Thyroid gland (tissue), 4 donors: ENCODE data around the gene CHAF1A. TPM values are rescaled to one million over a fixed set of nuclear protein-coding genes. Genes with fewer than 3 reads are reported as not detected.

Experiments
- DNase-seq, 2 donors: peaks; one replicate each; pipeline ENCODE4 v3.0.0-alpha.2; 2019
- H3K27ac ChIP-seq, 3 donors: fragments of 200-600 bp; sonication (generic); 1 replicate in 2 of 3; 2 replicates in 1 of 3; pipeline ENCODE4 v1.5.1; 2016 to 2019; ENCODE audit warnings: mild to moderate bottlenecking in 1 of 3, moderate library complexity in 1 of 3
- H3K27me3 ChIP-seq: fragments of 200-600 bp; sonication (generic); one replicate; pipeline ENCODE4 v1.5.1; 2019
- H3K36me3 ChIP-seq, 2 donors: fragments of 200-600 bp; sonication (generic); one replicate each; pipeline ENCODE4 v1.5.1; 2016 to 2019
- H3K4me1 ChIP-seq, 2 donors: fragments of 200-600 bp; sonication (generic); one replicate each; pipeline ENCODE4 v1.5.1; 2017 to 2019
- H3K4me3 ChIP-seq, 3 donors: fragments of 200-600 bp; sonication (generic); replicated peaks in 1 of 3; 1 replicate in 2 of 3; 2 replicates in 1 of 3; pipeline ENCODE4 v1.5.1; 2016; ENCODE audit warnings: mild to moderate bottlenecking in 1 of 3
- H3K9me3 ChIP-seq: fragments of 200-600 bp; sonication (generic); one replicate; pipeline ENCODE4 v1.5.1; 2017
- POLR2A ChIP-seq, 2 donors: fragments of 450-650 bp; IDR thresholded peaks; one replicate each; pipeline ENCODE4 v1.6.1; 2017; ENCODE audit warnings: antibody characterized with exemption in 2 of 2, mild to moderate bottlenecking in 2 of 2, moderate library complexity in 1 of 2
- WGBS, 2 donors: methylation state at CpG; one replicate each; pipeline ENCODE4 v1.1.5; 2017; 5-methylcytosine and 5-hydroxymethylcytosine counted together
- intact Hi-C: fragments of 100-400 bp; cut with DNase I; formaldehyde crosslinking; loops from one replicate; pipeline ENCODE4 v1.15.1; 2023
- total RNA-seq, 4 donors: library from RNA; depleted of rRNA; stranded (reverse); fragments of >200 nt; gene quantifications; one replicate each; pipeline ENCODE4 v1.2.3, GENCODE V29; 2016
- TF ChIP-seq, protein P1 (sequence below), 6 experiments: fragments of 200-600 bp in 3 of 6; fragments of 450-650 bp in 3 of 6; sonication (generic) in 3 of 6; IDR thresholded peaks; one replicate each; pipeline ENCODE4 v1.5.1; 2016 to 2019; ENCODE audit warnings: antibody characterized with exemption in 6 of 6, mild to moderate bottlenecking in 2 of 6, inconsistent platforms in 1 of 6, moderate library complexity in 1 of 6

The CHAF1A gene
- total RNA-seq, 4 donors from 2014 or later: 4.1 to 5.1 (median 4.4) TPM

DNA sequence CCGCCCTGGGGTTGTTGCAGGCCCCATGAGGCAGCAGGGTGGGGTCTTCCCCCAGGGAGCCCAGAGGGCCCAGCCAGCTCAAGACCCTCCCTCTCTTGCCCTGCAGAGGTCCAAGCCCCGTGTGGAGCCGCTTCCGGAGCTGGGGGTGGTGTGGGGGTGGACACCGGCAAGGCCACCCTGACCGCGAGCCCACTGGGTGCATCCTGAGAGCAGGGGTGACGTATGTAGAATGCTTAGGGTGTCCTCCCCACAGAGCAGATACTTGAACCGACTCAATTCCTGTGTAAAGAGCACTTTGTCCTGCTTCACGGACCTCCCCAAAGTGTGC, 40.3 kb downstream of the CHAF1A start:
- no peaks in the 10 kb centered on the region for H3K4me1 ChIP-seq
- no peak overlapping the region for H3K4me3 ChIP-seq
- no peaks in the 10 kb centered on the region for H3K27me3 ChIP-seq
- no peaks in the 10 kb centered on the region for H3K9me3 ChIP-seq
- peaks cover 33 to 34% of the 10 kb centered on the region in 2 donors for H3K36me3 ChIP-seq
- no peak overlapping the region for H3K27ac ChIP-seq
- intact Hi-C loops: no loop called here
- TF ChIP-seq POLR2A (IDR thresholded peaks at IDR 0.05): no peak
- TF ChIP-seq, protein P1, sequence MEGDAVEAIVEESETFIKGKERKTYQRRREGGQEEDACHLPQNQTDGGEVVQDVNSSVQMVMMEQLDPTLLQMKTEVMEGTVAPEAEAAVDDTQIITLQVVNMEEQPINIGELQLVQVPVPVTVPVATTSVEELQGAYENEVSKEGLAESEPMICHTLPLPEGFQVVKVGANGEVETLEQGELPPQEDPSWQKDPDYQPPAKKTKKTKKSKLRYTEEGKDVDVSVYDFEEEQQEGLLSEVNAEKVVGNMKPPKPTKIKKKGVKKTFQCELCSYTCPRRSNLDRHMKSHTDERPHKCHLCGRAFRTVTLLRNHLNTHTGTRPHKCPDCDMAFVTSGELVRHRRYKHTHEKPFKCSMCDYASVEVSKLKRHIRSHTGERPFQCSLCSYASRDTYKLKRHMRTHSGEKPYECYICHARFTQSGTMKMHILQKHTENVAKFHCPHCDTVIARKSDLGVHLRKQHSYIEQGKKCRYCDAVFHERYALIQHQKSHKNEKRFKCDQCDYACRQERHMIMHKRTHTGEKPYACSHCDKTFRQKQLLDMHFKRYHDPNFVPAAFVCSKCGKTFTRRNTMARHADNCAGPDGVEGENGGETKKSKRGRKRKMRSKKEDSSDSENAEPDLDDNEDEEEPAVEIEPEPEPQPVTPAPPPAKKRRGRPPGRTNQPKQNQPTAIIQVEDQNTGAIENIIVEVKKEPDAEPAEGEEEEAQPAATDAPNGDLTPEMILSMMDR (IDR thresholded peaks at IDR 0.05): no peak
- DNase-seq: no peak
- WGBS, 2 donors: 71 to 74% methylated on average over 9 to 10 of the region's 10 CpGs

DNA sequence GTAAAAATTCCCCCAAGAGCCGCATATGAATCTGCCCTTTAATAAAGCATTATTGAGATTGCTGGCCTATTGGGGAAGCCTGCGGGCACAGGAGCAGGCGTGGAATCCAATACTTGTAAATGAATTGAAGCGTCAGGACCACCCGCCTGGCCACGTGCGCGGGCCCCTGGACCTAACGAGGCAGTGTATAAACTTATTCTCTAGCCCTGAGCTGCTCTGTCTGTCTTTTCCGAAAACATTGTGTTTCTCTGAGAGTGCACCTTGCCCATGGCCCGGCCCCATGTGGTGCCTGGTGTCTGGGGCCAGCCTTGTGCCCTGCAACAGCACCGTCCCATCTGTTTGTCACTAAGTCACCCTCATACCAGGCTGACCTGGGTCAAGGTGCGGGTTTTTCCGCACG, 40.7 kb downstream of the CHAF1A start:
- Histone ChIP-seq H3K4me1 (no peaks in the 10 kb centered on the region), H3K4me3 (no peak overlapping the region), H3K9me3 (no peaks in the 10 kb centered on the region), H3K27me3 (no peaks in the 10 kb centered on the region), H3K36me3 (peaks cover 37 to 38% of the 10 kb centered on the region in 2 donors), H3K27ac (no peak overlapping the region)
- no peak for DNase-seq
- TF ChIP-seq, protein P1 (IDR thresholded peaks at IDR 0.05): no peak
- TF ChIP-seq POLR2A (IDR thresholded peaks at IDR 0.05): no peak
- WGBS, 2 donors: 88 to 95% methylated on average over 14 to 15 of the region's 15 CpGs
- intact Hi-C loops: no loop called here

DNA sequence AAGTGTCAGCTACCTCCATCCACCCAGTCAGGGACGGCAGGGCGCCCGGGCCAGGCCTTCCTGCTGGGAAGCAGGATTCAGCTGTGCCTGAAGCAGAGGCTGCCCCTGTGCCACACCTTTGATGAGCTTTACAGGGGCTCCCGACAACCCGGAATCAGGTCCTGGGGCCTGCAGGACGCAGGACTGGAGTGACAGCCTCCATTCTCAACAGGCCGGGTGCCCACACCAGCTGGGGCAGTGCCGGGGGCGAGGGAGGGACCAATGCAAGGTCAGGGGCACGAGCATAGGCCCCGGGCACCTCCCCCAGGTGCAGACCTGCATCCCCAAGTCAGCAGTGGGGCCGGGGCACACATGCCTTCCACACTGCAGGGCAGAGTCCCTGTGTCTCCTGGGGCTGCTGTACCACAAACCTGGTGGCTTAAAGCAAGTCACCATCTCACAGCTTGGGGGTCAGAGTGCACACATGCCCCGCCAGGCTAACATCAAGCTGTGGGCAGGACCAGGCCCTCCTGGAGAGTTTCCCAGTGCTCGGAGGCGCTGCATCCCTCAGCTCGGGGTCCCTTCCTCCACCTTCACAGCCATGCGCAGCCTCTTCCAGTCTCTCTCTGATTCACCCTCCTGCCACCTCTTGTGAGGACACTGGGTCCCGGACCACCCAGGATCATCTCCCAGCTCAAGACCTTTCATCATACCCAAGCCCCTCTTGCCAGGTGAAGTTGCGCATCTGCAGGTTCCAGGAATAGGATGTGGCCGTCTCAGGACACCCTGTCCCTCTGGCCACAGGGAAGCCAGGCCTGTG, 41.7 kb downstream of the CHAF1A start:
- intact Hi-C loops: no loop called here
- WGBS, 2 donors: 83 to 90% methylated on average over 6 to 16 of the region's 20 CpGs
- H3K36me3 ChIP-seq: peaks cover 47 to 48% of the 10 kb centered on the region in 2 donors

DNA sequence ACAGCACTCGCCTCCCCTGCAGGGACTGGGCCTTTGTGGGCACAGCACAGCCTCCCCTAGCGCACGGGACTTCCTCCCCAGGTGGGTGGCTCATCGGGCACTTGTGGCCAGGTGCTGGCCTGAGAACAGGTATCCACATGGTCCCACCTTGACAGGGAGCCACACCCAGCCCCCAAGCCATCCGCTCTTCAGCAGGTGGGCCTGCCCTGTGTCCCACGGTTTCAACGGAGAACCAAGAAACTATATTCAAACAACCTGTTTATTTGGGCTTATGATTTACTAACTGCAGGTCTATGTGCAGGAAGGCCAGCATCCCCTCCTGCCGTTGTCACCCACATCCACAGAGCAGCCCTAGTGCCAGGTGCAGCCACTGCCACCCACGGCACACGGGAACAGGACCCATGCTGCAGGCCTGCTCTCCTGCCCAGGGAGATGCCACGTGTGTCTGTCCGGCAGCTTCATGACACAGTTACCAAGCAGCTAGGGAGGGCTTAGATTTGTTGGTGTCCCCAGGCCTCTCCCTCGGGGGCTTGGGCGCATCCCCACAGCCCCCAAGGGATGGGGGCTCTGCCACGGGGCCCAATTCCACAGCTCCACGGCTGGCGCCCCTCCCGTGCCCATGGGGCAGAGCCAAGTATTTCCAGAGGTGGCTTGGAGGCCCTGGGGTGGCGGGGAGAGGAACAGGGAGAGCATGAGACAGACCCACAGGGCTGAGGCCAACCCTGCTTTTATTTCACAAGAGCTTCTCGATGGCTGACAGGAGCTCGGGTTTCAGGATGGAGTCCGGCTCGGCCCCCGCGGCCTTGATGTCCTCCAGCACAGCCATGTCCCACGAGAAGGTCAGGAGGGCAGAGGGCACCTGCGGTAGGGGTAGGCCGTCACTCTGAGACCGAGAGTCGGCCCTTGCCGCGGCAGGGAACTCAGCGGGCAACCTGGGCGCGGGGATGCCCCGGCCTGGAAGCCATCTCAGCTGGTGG, 42.6 kb downstream of the CHAF1A start:
- Histone ChIP-seq H3K4me1 (no peaks in the 10 kb centered on the region), H3K36me3 (peaks cover 55% of the 10 kb centered on the region in 2 donors), H3K27ac (no peak overlapping the region), H3K4me3 (no peak overlapping the region), H3K27me3 (no peaks in the 10 kb centered on the region), H3K9me3 (no peaks in the 10 kb centered on the region)
- no peak for DNase-seq
- intact Hi-C loops: no loop called here
- WGBS, 2 donors: 77 to 88% methylated on average over 15 to 19 of the region's 36 CpGs
- TF ChIP-seq, protein P1 (IDR thresholded peaks at IDR 0.05): no peak
- no peak for TF ChIP-seq POLR2A (IDR thresholded peaks at IDR 0.05)

More for the DNA sequence above, 41.7 kb downstream of the CHAF1A start:
- TF ChIP-seq POLR2A (IDR thresholded peaks at IDR 0.05): no peak
- TF ChIP-seq, protein P1 (IDR thresholded peaks at IDR 0.05): no peak
- Histone ChIP-seq H3K27ac (no peak overlapping the region), H3K4me3 (no peak overlapping the region), H3K27me3 (no peaks in the 10 kb centered on the region), H3K9me3 (no peaks in the 10 kb centered on the region), H3K4me1 (no peaks in the 10 kb centered on the region)
- no peak for DNase-seq
